Colonic mucosa (tissue), 4 donors: ENCODE measurements around the gene CCDC190. TPM values are rescaled to one million over a fixed set of nuclear protein-coding genes. Genes with fewer than 3 reads are reported as not detected.
"Not testable (repeated sequence)": the region's sequence is repeated elsewhere in the genome, so short reads cannot be mapped to it uniquely, and the experiment has no call there.

Experiments used
- DNase-seq: peaks from one replicate; pipeline ENCODE4 v3.0.0-alpha.2; 2020
- H3K27ac ChIP-seq: fragments of 200-600 bp; one replicate; pipeline ENCODE4 v1.8.0; 2021
- H3K27me3 ChIP-seq: fragments of 200-600 bp; one replicate; pipeline ENCODE4 v1.8.0; 2021
- H3K36me3 ChIP-seq: fragments of 200-600 bp; one replicate; pipeline ENCODE4 v1.8.0; 2021
- H3K4me1 ChIP-seq: fragments of 200-600 bp; one replicate; pipeline ENCODE4 v1.8.0; 2021; ENCODE audit warnings: mild to moderate bottlenecking
- H3K4me3 ChIP-seq: fragments of 200-600 bp; one replicate; pipeline ENCODE4 v1.8.0; 2021
- H3K9ac ChIP-seq, 2 donors: one replicate each; pipeline ENCODE4 v1.7.0; 2013; ENCODE audit warnings: control low read depth in 2 of 2, low read depth in 2 of 2, low read length in 2 of 2
- H3K9me3 ChIP-seq: fragments of 200-600 bp; one replicate; pipeline ENCODE4 v1.8.0; 2021
- intact Hi-C: fragments of 100-400 bp; cut with DNase I; formaldehyde crosslinking; loops from one replicate; pipeline ENCODE4 v1.14.1; 2022
- total RNA-seq, 2 donors: library from RNA; stranded (reverse); fragmentation: NEBNext Ultra II Directional in 1 of 2; extraction: Animal tissue kit (Norgen Biotek cat#: 25700) in 1 of 2; gene quantifications; one replicate each; pipeline ENCODE4 v1.2.1, GENCODE V29; 2021
- donor health status: healthy.
- donor health status: DM: no; HTN: no; CAD: no.
- donor health status: DM: no; HTN: no; CAD: no.

The CCDC190 gene
- total RNA-seq, 2 donors from 2014 or later: not detected

GRCh38 chr1:162807503-162807902 lies 53.5 kb downstream of the CCDC190 start:
- H3K9ac ChIP-seq, H3K4me1 ChIP-seq, H3K27ac ChIP-seq, intact Hi-C loops, H3K4me3 ChIP-seq, H3K36me3 ChIP-seq, H3K9me3 ChIP-seq, DNase-seq, H3K27me3 ChIP-seq: not testable (repeated sequence)

Other genes starting within 250 kb of the CCDC190 start
- gene DDR2, start 228.7 kb downstream of the CCDC190 start, total RNA-seq: 10 to 100 TPM in 1 of 2 donors, 1 to 10 TPM in 1; 7.6 to 26.5 TPM
- gene HSD17B7, start 70.5 kb downstream of the CCDC190 start, total RNA-seq: 10 to 100 TPM; 17.7 to 32.1 TPM
- gene RGS4, start 208.2 kb upstream of the CCDC190 start, total RNA-seq: 1 to 10 TPM in 1 of 2 donors, under 1 TPM in 1; 0.37 to 1.9 TPM